SKM-1 (cell line): ENCODE results near the gene ANAPC5.

Experiments
- DNase-seq: peaks from one replicate; lab custom pipeline; 2025; ENCODE audit not compliant: unreplicated experiment; lab: John Stamatoyannopoulos, UW

Gene ANAPC5

DNA sequence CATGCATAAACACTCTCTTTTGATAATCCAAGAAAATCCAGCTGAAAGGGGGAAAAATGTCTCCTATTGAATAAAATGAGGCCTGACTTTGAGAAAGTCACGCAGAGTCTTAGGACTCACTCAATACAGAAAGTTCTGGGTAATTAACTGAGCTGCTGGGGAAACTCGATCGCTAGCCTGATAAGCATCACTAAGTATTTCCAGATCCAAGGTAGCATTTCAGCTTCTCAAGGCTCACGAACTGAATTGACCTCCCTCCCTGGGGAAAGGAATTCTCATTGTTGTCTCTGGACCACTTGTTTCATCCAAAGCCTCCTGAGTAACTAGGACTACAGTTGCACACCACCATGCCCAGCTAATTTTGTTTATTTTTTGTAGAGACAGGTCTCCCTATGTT is 13.8 kb upstream of the ANAPC5 start:
- no peak for DNase-seq

- DNase-seq: no peak
These were observed 13.3 kb upstream of the ANAPC5 start for GRCh38 chr12:121365416-121366062.

GRCh38 chr12:121364683-121365121 is 12.5 kb upstream of the ANAPC5 start:
- no peak for DNase-seq

GRCh38 chr12:121358073-121358472 is 5.9 kb upstream of the ANAPC5 start:
- DNase-seq: no peak

- no peak for DNase-seq
These were observed 5.1 kb upstream of the ANAPC5 start for GRCh38 chr12:121357331-121357730.

- DNase-seq: no peak
These were observed 4.4 kb upstream of the ANAPC5 start for GRCh38 chr12:121356657-121357056.

- DNase-seq: no peak
These were observed 3.6 kb upstream of the ANAPC5 start for GRCh38 chr12:121355818-121356217.

- no peak for DNase-seq
These were observed 439 bp upstream of the ANAPC5 start for GRCh38 chr12:121352682-121353018.

DNA sequence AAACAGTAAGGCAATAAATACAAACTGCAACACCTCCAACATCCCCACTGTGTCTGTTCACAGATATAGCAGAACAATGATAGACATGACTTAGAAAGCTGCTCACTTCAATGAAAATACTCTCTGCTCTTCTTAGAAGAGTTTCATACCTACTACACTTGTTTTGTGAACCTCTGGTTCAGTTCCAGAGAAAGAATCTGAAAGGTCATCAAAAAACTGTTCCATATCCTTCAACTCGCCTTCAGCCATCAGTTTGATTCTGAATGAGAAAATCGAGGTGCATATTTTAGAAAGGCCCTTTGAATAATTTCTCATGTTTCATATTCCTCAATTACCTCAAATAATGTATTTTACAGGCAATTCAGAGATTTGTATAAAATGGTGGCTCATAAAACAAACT is 5.5 kb downstream of the ANAPC5 start:
- DNase-seq: no peak

GRCh38 chr12:121345151-121345815 is 6.9 kb downstream of the ANAPC5 start:
- DNase-seq: no peak

DNA sequence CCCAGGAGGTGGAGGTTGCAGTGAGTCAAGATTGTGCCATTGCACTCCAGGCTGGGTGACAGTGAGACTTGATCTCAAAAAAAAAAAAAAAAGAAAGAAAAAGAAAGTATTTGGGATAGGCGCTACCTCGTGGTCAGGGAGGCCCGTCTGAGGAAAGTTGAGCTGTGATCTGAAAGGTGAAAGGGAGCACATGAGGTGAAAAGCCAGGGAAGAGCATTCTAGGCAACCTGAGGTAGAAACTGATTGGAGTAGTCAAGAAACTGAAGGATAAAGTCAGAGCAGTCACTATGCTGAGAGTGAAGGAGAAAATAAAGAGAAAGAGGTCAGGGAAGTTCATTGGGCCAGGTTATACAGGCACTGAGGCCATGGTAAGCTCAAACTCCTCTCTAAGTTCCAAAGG is 7.7 kb downstream of the ANAPC5 start:
- DNase-seq: no peak

DNA sequence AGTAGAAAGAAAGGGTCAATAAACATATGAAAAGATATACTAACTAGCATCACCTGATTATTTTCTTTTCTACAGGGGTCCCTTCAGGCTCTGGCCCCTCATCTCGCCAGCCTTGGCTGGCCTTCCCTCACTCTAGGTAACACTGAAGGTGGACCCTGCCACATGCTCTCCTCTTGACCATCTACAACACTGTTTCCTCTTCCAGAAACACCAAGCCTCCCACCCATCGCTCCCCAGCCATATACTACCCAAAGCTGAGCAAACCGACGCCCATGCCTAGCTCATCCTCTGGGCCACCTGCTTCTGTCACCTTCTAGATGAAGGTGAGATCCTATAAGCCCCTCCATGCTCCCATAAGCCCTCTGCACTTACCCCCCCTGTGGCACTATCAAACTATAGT is 14.8 kb downstream of the ANAPC5 start:
- no peak for DNase-seq

- DNase-seq: peak; percentile 1
These were observed 17.5 kb downstream of the ANAPC5 start for GRCh38 chr12:121334513-121335343.

- no peak for DNase-seq
These were observed 18.5 kb downstream of the ANAPC5 start for GRCh38 chr12:121333747-121334146.

- DNase-seq: no peak
These were observed 21.0 kb downstream of the ANAPC5 start for GRCh38 chr12:121331248-121331647.

- DNase-seq: no peak
These were observed 21.5 kb downstream of the ANAPC5 start for GRCh38 chr12:121330692-121331091.

DNA sequence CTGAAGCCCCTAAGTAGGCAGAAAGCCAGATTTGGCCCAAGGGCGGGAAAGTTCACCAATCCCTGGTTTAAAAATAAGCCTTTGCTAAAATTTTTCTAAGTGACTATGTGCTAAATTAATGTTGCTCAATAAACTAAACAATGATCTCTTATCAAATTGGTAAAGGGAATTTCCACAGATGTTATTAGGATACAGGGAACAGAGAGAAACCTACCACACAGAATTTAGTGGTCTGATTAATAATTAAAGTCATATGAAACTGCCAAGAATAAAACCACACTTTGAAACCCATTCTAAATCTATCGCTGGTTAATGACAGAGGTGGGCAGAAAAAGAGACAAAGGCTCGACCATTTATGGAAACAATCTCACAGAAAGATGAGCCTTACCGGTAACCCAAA is 22.0 kb downstream of the ANAPC5 start:
- DNase-seq: no peak

DNA sequence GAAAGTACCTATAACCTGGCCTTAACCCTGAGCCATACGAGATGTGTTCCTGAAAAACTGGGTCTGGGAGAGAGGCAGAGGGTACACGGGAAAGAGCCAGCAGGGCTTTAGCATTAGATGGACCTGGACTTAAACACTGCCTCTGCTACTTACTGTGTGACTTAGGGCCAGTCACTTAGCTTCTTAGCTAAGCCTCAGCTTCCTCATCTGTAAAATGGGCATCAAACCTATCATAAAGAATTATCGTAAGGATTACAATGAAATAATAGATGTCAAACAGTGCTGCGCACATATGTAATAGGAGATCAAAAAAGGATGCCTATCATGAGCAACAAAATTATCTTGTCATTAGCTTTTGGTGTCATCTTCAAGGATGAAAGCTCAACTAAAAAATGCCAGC is 23.6 kb downstream of the ANAPC5 start:
- DNase-seq: no peak

GRCh38 chr12:121326996-121327674 is 25.1 kb downstream of the ANAPC5 start:
- no peak for DNase-seq

- no peak for DNase-seq
These were observed 26.3 kb downstream of the ANAPC5 start for GRCh38 chr12:121325922-121326396.

GRCh38 chr12:121323908-121324307 is 28.3 kb downstream of the ANAPC5 start:
- DNase-seq: no peak
